GM23338 (cell line): Measurements from ENCODE around the gene GMEB2. TPM values are rescaled to one million over a fixed set of nuclear protein-coding genes. Genes with fewer than 3 reads are reported as not detected.

Experiments used
- CREB1 ChIP-seq: fragments of 250-450 bp; sonication (Bioruptor Pico); IDR thresholded peaks from 2 replicates; pipeline ENCODE4 v1.5.0; 2020; ENCODE audit warnings: low read depth, mild to moderate bottlenecking, moderate library complexity
- CTCF ChIP-seq, 2 experiments: fragments of 200-600 bp in 1 of 2; sonication (generic) in 1 of 2; conservative IDR thresholded peaks; 2 replicates each; pipeline versions ENCODE4 v1.5.1 to v1.6.1; 2016 to 2017; ENCODE audit warnings: antibody characterized with exemption in 2 of 2, low read depth in 2 of 2, mild to moderate bottlenecking in 2 of 2, moderate library complexity in 1 of 2
- EZH2 ChIP-seq: fragments of 200-600 bp; sonication (generic); IDR thresholded peaks from one replicate; pipeline ENCODE4 v1.8.0; 2017; ENCODE audit warnings: antibody characterized with exemption, mild to moderate bottlenecking, low read depth; ENCODE audit not compliant: unreplicated experiment
- JUNB ChIP-seq: IDR thresholded peaks from one replicate; pipeline ENCODE4 v1.6.1; 2016; ENCODE audit warnings: antibody characterized with exemption; ENCODE audit not compliant: unreplicated experiment
- REST ChIP-seq: IDR thresholded peaks from one replicate; pipeline ENCODE4 v1.6.1; 2018; ENCODE audit warnings: antibody characterized with exemption; ENCODE audit not compliant: unreplicated experiment
- STAT1 ChIP-seq: IDR thresholded peaks from one replicate; pipeline ENCODE4 v1.6.1; 2016; ENCODE audit warnings: antibody characterized with exemption; ENCODE audit not compliant: unreplicated experiment
- ZNF462 ChIP-seq: fragments of 250-450 bp; sonication (Bioruptor Pico); IDR thresholded peaks from 2 replicates; pipeline ENCODE4 v1.5.0; 2020; ENCODE audit warnings: mild to moderate bottlenecking, moderate library complexity
- polyA plus RNA-seq: library from polyadenylated mRNA; unstranded; fragments of >200 nt; fragmentation: Nextera tagmentation; extraction: Ambion mirVana; gene quantifications from 2 replicates; pipeline ENCODE4 v1.2.1, GENCODE V29; 2016
- total RNA-seq: library from RNA; depleted of rRNA; stranded (reverse); fragments of >200 nt; shearing (Covaris generic); gene quantifications from 2 replicates; pipeline ENCODE4 v1.2.3, GENCODE V29; 2014

GMEB2 gene
- total and polyA plus RNA-seq, 2 experiments from 2014 or later = 4.4 to 20.6 TPM

- TF ChIP-seq ZNF462 (no peak), EZH2 (no peak), JUNB (no peak), STAT1 (no peak), REST (no peak), CREB1 (no peak), CTCF (conservative IDR thresholded peaks at IDR 0.05; ENCODE audit: low read depth in 2 of 2) (no peak)
These were observed 87.8 kb downstream of the GMEB2 start (continued) for GRCh38 chr20:63539092-63539430.
